ENCODE data around the gene TTC7B.

DNA sequence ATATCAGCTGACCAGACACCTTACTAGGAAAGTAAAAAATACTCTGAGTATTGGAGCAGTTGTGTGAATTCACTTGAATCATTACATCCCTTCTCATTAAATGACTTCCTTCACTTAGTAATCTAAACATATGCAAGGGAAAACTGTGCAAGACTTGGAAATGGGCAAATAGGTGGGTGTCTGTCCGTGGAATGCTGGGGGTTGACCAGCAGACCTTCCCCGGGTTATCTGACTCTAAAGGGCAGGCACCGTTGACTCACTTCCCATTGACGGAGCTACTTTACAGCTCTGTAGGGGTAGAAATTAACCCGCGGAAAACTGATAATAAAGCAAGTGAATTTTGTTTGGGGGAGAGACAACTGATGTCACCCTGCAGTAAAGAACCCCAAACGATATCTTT lies 199.3 kb downstream of the TTC7B start:
- TF ChIP-seq POLR2AphosphoS5 (IDR thresholded peaks at IDR 0.05; ENCODE audit: low read length) (no peak), SPI1 (IDR thresholded peaks at IDR 0.05; ENCODE audit: borderline replicate concordance, insufficient read depth, low read depth, low read length) (no peak), JUND (IDR thresholded peaks at IDR 0.05; ENCODE audit: low read depth, low read length) (no peak), TBL1XR1 (IDR thresholded peaks at IDR 0.05; ENCODE audit: low read depth, low read length) (no peak), RAD21 (IDR thresholded peaks at IDR 0.05; ENCODE audit: insufficient read depth, low read depth, low read length) (no peak), HCFC1 (IDR thresholded peaks at IDR 0.05; ENCODE audit: low read length) (no peak), SREBF1 (IDR thresholded peaks at IDR 0.05; ENCODE audit: low read length) (no peak), BHLHE40 (IDR thresholded peaks at IDR 0.05; ENCODE audit: borderline replicate concordance in 1 of 2, low read depth in 2 of 2, low read length in 1 of 2) (no peak), NFIC (IDR thresholded peaks at IDR 0.05; ENCODE audit: low read depth, low read length) (no peak)
- TF ChIP-seq, protein P1, sequence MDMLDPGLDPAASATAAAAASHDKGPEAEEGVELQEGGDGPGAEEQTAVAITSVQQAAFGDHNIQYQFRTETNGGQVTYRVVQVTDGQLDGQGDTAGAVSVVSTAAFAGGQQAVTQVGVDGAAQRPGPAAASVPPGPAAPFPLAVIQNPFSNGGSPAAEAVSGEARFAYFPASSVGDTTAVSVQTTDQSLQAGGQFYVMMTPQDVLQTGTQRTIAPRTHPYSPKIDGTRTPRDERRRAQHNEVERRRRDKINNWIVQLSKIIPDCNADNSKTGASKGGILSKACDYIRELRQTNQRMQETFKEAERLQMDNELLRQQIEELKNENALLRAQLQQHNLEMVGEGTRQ (IDR thresholded peaks at IDR 0.05; ENCODE audit: borderline replicate concordance, low read depth, low read length): no peak
- TF ChIP-seq, protein P2, sequence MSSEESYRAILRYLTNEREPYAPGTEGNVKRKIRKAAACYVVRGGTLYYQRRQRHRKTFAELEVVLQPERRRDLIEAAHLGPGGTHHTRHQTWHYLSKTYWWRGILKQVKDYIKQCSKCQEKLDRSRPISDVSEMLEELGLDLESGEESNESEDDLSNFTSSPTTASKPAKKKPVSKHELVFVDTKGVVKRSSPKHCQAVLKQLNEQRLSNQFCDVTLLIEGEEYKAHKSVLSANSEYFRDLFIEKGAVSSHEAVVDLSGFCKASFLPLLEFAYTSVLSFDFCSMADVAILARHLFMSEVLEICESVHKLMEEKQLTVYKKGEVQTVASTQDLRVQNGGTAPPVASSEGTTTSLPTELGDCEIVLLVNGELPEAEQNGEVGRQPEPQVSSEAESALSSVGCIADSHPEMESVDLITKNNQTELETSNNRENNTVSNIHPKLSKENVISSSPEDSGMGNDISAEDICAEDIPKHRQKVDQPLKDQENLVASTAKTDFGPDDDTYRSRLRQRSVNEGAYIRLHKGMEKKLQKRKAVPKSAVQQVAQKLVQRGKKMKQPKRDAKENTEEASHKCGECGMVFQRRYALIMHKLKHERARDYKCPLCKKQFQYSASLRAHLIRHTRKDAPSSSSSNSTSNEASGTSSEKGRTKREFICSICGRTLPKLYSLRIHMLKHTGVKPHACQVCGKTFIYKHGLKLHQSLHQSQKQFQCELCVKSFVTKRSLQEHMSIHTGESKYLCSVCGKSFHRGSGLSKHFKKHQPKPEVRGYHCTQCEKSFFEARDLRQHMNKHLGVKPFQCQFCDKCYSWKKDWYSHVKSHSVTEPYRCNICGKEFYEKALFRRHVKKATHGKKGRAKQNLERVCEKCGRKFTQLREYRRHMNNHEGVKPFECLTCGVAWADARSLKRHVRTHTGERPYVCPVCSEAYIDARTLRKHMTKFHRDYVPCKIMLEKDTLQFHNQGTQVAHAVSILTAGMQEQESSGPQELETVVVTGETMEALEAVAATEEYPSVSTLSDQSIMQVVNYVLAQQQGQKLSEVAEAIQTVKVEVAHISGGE (CRISPR knock-in tag; IDR thresholded peaks at IDR 0.05): no peak
